ENCODE results near the gene GLIS1.

GRCh38 chr1:53616511-53616910 lies 122.5 kb downstream of the GLIS1 start:
- TF ChIP-seq POLR2AphosphoS5 (IDR thresholded peaks at IDR 0.05; ENCODE audit: borderline replicate concordance, low read depth, low read length), result no peak
- no peak for TF ChIP-seq EZH2 (IDR thresholded peaks at IDR 0.05)

All from SK-N-MC (cell line).